Suprapubic skin (tissue), 3 donors: Measurements from ENCODE around the gene GABRD.

ENCODE experiments used
- CTCF ChIP-seq, 2 donors: fragments of 200-600 bp in 1 of 2; fragments of 450-650 bp in 1 of 2; sonication (generic) in 1 of 2; IDR thresholded peaks; one replicate each; pipeline ENCODE4 v1.5.1; 2016 to 2019; ENCODE audit warnings: antibody characterized with exemption in 2 of 2, mild to moderate bottlenecking in 1 of 2, moderate library complexity in 1 of 2
- POLR2A ChIP-seq, 2 donors: fragments of 450-650 bp; IDR thresholded peaks; one replicate each; pipeline ENCODE4 v1.6.1; 2017; ENCODE audit warnings: antibody characterized with exemption in 2 of 2, mild to moderate bottlenecking in 2 of 2, moderate library complexity in 2 of 2

GRCh38 chr1:2022063-2022770, 3.1 kb downstream of the GABRD start:
- TF ChIP-seq CTCF (IDR thresholded peaks at IDR 0.05) (no peak), POLR2A (IDR thresholded peaks at IDR 0.05) (no peak)
